Measurements from ENCODE around the gene LPAR1.
"Not testable (repeated sequence)": the region's sequence is repeated elsewhere in the genome, so short reads cannot be mapped to it uniquely, and the experiment has no call there.

LPAR1 gene

GRCh38 chr9:110869931-110870330 is 168.3 kb downstream of the LPAR1 start:
- no peak for DNase-seq
- Histone ChIP-seq H3K27me3 (replicated peaks) (no peaks in the 10 kb centered on the region), H3K36me3 (replicated peaks) (no peaks in the 10 kb centered on the region), H3K4me3 (ENCODE audit: low read depth, low read length) (no peak overlapping the region), H3K27ac (no peak overlapping the region)
- in situ Hi-C loops (cut with HindIII; ENCODE audit: low pct_ligation_motif_present, low sequenced_read_pairs), result no loop called here
- TF ChIP-seq CTCF (IDR thresholded peaks at IDR 0.05; ENCODE audit: low read depth, low read length, missing control alignments), result no peak

GRCh38 chr9:110864011-110864410 is 174.3 kb downstream of the LPAR1 start:
- DNase-seq, result no peak
- Histone ChIP-seq H3K4me3 (ENCODE audit: low read depth, low read length) (no peak overlapping the region), H3K36me3 (replicated peaks) (no peaks in the 10 kb centered on the region), H3K27me3 (replicated peaks) (no peaks in the 10 kb centered on the region), H3K27ac (no peak overlapping the region)
- in situ Hi-C loops (cut with HindIII; ENCODE audit: low pct_ligation_motif_present, low sequenced_read_pairs), result no loop called here
- TF ChIP-seq CTCF (IDR thresholded peaks at IDR 0.05; ENCODE audit: low read depth, low read length, missing control alignments), result no peak

- H3K27ac ChIP-seq; in situ Hi-C loops (cut with HindIII; ENCODE audit: low pct_ligation_motif_present, low sequenced_read_pairs); H3K4me3 ChIP-seq (ENCODE audit: low read depth, low read length); DNase-seq; H3K36me3 ChIP-seq (replicated peaks); H3K27me3 ChIP-seq (replicated peaks): not testable (repeated sequence)
These were observed 176.7 kb downstream of the LPAR1 start for GRCh38 chr9:110861370-110862110.

GRCh38 chr9:110856772-110857171 is 181.5 kb downstream of the LPAR1 start:
- no peak overlapping the region for H3K27ac ChIP-seq
- no peak for TF ChIP-seq CTCF (IDR thresholded peaks at IDR 0.05; ENCODE audit: low read depth, low read length, missing control alignments)
- in situ Hi-C loops (cut with HindIII; ENCODE audit: low pct_ligation_motif_present, low sequenced_read_pairs), result no loop called here
- H3K4me3 ChIP-seq (ENCODE audit: low read depth, low read length), result no peak overlapping the region
- no peak for DNase-seq
- H3K36me3 ChIP-seq (replicated peaks), result no peaks in the 10 kb centered on the region
- H3K27me3 ChIP-seq (replicated peaks), result no peaks in the 10 kb centered on the region

- Histone ChIP-seq H3K4me3 (ENCODE audit: low read depth, low read length) (no peak overlapping the region), H3K27ac (no peak overlapping the region), H3K36me3 (replicated peaks) (no peaks in the 10 kb centered on the region), H3K27me3 (replicated peaks) (no peaks in the 10 kb centered on the region)
- in situ Hi-C loops (cut with HindIII; ENCODE audit: low pct_ligation_motif_present, low sequenced_read_pairs), result no loop called here
- no peak for DNase-seq
- TF ChIP-seq CTCF (IDR thresholded peaks at IDR 0.05; ENCODE audit: low read depth, low read length, missing control alignments), result no peak
These were observed 187.7 kb downstream of the LPAR1 start for GRCh38 chr9:110850401-110851135.

GRCh38 chr9:110847671-110848070 is 190.6 kb downstream of the LPAR1 start:
- in situ Hi-C loops (cut with HindIII; ENCODE audit: low pct_ligation_motif_present, low sequenced_read_pairs), result no loop called here
- Histone ChIP-seq H3K27me3 (replicated peaks) (no peaks in the 10 kb centered on the region), H3K27ac (no peak overlapping the region), H3K4me3 (ENCODE audit: low read depth, low read length) (no peak overlapping the region), H3K36me3 (replicated peaks) (no peaks in the 10 kb centered on the region)
- no peak for TF ChIP-seq CTCF (IDR thresholded peaks at IDR 0.05; ENCODE audit: low read depth, low read length, missing control alignments)
- DNase-seq, result no peak
